Renal cortex interstitium (tissue), 15 donors: ENCODE results near the gene FYN. TPM values are rescaled to one million over a fixed set of nuclear protein-coding genes. Genes with fewer than 3 reads are reported as not detected.
"Not testable (repeated sequence)": the region's sequence is repeated elsewhere in the genome, so short reads cannot be mapped to it uniquely, and the experiment has no call there.

Experiments
- DNase-seq, 11 donors: peaks; one replicate each; pipeline ENCODE4 v3.0.0-alpha.2; 2013; ENCODE audit warnings: low read depth in 9 of 11, low spot score in 4 of 11; ENCODE audit errors: extremely low read depth in 1 of 11
- long read RNA-seq, 16 experiments: transcript quantifications; one replicate each; lab custom pipeline, GENCODE V29; 2026
- polyA plus RNA-seq, 3 donors: library from polyadenylated mRNA; unstranded; fragments of 120-200 nt; gene quantifications; one replicate each; pipeline ENCODE4 v1.2.1, GENCODE V29; 2013; ENCODE audit not compliant: insufficient read length in 3 of 3

Gene FYN
- 100 to 1,000 TPM; 137 to 177 (median 176) TPM for polyA plus RNA-seq
- long read RNA-seq, donor 1, transcript FYN-202 (14 exons, 3,628 nt), result major isoform, 7 of 29 reads
- long read RNA-seq, donor 1, partial matches to known transcripts, result 21 of 29 reads
- long read RNA-seq, donor 1, other reads (novel, unspliced or antisense), result 0 of 29 reads
- long read RNA-seq, donor 2, transcript FYN-202 (14 exons, 3,628 nt), result major isoform, 6 of 35 reads
- long read RNA-seq, donor 2, partial matches to known transcripts, result 28 of 35 reads
- long read RNA-seq, donor 2, other reads (novel, unspliced or antisense), result 0 of 35 reads
- long read RNA-seq, donor 3, transcript FYN-209 (5 exons, 799 nt), result minor isoform, 5 of 33 reads
- long read RNA-seq, donor 3, transcript FYN-202 (14 exons, 3,628 nt), result major isoform, 11 of 33 reads
- long read RNA-seq, donor 3, partial matches to known transcripts, result 16 of 33 reads
- long read RNA-seq, donor 3, other reads (novel, unspliced or antisense), result 0 of 33 reads
- long read RNA-seq, donor 4, transcript FYN-202 (14 exons, 3,628 nt), result major isoform, 7 of 14 reads
- long read RNA-seq, donor 4, partial matches to known transcripts, result 5 of 14 reads
- long read RNA-seq, donor 4, other reads (novel, unspliced or antisense), result 0 of 14 reads
- long read RNA-seq, donor 5, result 0 reads
- long read RNA-seq, donor 6, transcript FYN-202 (14 exons, 3,628 nt), result major isoform, 5 of 57 reads
- long read RNA-seq, donor 6, partial matches to known transcripts, result 48 of 57 reads
- long read RNA-seq, donor 6, other reads (novel, unspliced or antisense), result 0 of 57 reads
- long read RNA-seq, donor 7, transcript FYN-202 (14 exons, 3,628 nt), result major isoform, 6 of 15 reads
- long read RNA-seq, donor 7, partial matches to known transcripts, result 9 of 15 reads
- long read RNA-seq, donor 7, other reads (novel, unspliced or antisense), result 0 of 15 reads
- long read RNA-seq, donor 8, result 0 reads
- long read RNA-seq, donor 9, transcript FYN-202 (14 exons, 3,628 nt), result major isoform, 6 of 35 reads
- long read RNA-seq, donor 9, partial matches to known transcripts, result 27 of 35 reads
- long read RNA-seq, donor 9, other reads (novel, unspliced or antisense), result 0 of 35 reads
- long read RNA-seq, donor 10, transcript FYN-202 (14 exons, 3,628 nt), result major isoform, 5 of 5 reads
- long read RNA-seq, donor 10, partial matches to known transcripts, result 0 of 5 reads
- long read RNA-seq, donor 10, other reads (novel, unspliced or antisense), result 0 of 5 reads
- long read RNA-seq, donor 11, transcript FYN-202 (14 exons, 3,628 nt), result major isoform, 8 of 18 reads
- long read RNA-seq, donor 11, partial matches to known transcripts, result 8 of 18 reads
- long read RNA-seq, donor 11, other reads (novel, unspliced or antisense), result 0 of 18 reads
- long read RNA-seq, donor 12, partial matches to known transcripts, result 17 of 17 reads
- long read RNA-seq, donor 12, other reads (novel, unspliced or antisense), result 0 of 17 reads
- long read RNA-seq, donor 13, result 0 reads
- long read RNA-seq, donor 14, transcript FYN-202 (14 exons, 3,628 nt), result major isoform, 15 of 38 reads
- long read RNA-seq, donor 14, partial matches to known transcripts, result 15 of 38 reads
- long read RNA-seq, donor 14, other reads (novel, unspliced or antisense), result 6 of 38 reads
- long read RNA-seq, donor 15, partial matches to known transcripts, result 0 of 4 reads
- long read RNA-seq, donor 15, other reads (novel, unspliced or antisense), result 0 of 4 reads
- long read RNA-seq, donor 16, transcript FYN-202 (14 exons, 3,628 nt), result major isoform, 18 of 64 reads
- long read RNA-seq, donor 16, partial matches to known transcripts, result 26 of 64 reads
- long read RNA-seq, donor 16, other reads (novel, unspliced or antisense), result 14 of 64 reads

DNA sequence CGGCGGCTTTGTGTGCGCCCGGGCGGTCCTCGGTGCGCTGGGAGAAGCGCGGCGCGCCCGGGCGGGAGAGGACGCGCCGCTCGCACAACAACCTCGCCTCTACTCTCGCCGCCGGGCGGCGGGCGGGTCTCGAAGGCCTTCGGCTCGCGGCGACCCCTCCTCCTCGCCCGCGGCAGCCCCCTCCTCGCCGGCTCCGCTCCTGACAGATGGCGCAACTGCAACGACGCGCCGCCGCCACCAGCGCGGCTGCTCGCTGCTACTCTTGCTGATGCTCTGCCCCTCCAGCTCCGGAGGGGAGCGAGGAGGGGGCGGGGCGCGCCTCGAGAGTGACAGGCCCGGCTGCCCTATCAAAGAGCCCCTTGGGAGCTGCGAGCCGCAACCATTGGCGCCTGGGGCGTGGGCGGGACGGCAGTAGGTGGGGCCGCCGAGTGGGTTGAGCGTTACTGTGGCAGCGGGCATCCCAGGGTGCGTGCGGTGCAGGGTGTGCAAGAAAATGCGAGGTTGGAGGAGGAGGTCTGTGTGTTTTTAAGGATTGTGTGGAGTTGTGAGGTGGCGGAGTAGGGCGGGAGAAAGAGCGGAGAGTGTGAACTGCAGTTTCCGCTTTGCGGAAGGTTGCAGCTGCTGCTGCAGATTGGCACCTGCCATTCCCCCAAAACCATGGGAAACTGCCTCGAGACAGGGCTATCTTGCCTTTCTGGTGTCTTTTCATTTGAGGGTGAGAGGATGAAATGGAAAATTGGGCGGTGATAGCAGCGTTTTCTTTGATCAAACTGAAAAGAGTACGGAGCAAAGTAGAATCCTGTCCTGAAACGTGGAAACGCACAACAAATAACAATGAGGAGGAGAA, at the start of gene FYN:
FYN (minus strand) TSS at position 275 of the 847 bp plus-strand sequence. CDS start 153,401 bp downstream, outside the sequence.
- DNase-seq, result peak; percentile 89 to 98 (median 96)

DNA sequence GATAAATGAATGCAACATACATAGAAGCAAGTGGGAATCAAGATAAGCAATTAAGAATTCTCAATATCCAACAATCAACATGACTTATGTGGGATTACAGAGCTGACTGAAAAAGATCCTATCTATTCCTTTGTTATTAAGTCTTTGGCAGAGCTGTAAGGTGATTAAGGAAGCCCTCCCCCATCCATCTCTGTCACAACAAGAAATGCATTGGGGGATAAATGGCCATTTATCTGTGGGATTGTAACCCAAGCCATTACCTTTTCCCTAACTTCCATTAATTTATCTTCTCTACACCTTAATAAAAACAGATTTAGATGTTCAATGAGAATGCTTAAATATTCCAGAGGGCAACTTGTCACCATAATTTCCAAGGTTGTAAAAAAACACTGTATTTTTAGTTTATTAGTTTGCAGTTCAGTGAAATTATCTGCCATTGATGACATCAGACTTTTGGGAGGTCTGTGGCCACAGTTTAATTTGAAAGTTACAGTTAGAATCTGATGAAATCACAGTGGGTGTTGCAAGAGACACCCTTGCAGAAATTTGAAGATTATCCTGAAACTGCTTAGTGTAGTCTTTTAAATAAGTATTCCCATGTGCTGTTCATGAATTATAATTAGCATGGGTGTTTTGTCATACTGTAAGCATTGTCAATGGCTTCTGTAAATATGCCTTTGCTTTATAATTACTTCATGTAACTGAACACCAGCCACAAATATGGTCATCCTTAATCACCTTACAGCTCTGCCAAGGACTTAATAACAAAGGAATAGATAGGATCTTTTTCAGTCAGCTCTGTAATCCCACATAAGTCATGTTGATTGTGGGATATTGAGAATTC, 49.4 kb upstream of the FYN start:
- no peak for DNase-seq

DNA sequence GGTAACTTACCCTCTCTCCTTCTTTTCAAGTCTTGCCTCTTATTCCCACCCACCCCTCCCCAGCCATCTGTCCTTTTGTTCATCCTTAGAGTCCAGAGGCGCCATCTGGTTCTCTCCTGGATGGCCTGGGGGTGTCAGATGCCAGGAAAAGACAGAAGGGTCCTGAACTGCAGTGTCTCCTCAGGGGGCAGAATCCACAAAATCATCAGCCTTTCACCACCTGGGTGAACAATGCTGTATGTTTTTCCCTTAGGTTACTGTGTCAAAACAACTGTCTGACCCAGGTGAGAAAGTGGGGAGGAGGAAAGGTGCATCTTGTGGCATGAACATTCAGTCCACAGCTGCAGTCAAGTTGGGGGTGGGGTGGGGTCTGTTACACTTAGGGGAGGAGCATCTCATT, 47.9 kb upstream of the FYN start:
- DNase-seq, result no peak

DNA sequence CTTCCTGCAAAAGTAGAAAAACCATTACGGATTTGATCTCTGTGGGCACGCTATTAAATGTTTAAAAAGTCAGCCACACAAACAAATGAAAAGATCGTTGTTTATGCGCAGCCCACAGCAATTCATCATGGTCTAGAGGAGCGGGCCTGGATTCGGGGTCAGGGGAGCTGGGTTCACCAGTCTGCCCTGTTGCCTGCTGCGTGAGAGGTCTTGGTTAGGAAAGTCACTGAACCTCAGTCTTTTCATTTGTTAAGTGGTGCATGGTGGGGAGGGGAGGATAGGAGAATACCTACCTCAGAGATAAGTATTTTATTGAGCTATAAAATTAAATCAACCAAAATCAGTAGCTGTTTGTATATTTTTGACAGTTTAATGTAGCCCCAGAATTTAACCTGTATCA, 47.3 kb upstream of the FYN start:
- DNase-seq, result no peak

DNA sequence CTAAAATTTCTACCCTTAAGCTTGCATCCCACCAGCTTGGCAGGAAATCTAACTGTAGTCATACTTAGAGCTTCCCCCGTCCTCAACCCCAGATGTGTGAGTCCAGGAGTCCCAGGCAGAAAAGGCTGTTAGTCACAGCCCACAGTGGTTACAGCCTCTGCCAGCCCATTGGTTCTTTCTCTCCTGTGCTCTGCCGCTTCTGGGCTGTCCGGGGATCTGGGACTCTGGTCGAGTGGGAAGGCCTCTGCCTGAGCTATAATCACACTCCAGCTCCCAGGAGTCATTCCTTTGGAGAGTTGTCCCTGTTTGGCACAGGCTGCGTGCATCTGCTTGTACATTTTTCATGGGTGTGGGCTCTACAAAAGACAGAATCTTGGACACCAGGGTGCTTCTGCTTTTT, 45.6 kb upstream of the FYN start:
- no peak for DNase-seq

DNA sequence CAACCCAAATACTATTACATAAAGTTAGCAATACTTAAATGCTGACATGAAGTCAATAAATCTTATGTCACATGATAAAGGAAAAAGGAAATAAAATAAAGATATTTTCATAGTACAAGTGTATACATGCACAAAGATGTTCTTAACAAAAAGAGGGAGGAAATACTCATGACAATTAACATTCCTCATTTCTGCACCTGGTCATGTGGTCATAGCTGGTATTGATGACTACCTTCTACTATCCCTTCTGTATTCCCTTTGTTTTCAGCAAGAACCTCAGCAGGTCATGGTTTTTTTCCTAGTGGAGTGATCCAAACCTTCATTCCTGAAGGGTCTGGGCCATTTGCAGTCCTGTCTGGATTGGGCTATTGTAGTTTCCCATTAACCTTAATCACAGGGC, 43.5 kb upstream of the FYN start:
- no peak for DNase-seq

DNA sequence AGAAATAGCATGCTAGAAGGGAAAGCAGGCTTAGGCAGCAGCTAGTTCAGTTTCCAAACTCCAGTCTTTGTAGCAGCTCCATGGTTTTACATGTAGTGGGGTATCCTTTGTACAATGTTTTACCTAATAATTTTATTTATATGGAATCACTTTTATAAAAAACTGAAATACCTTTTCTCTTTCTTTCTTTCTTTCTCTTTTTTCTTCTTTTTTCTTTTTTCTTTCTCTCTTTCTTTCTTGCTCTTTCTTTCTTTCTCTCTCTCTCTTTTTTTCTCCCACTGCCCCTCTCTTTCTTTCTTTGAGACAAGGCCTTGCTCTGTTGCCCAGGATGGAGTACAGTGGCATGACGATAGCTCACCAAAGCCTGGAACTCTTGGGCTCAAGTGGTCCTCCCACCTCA, 41.4 kb upstream of the FYN start:
- DNase-seq, result no peak

DNA sequence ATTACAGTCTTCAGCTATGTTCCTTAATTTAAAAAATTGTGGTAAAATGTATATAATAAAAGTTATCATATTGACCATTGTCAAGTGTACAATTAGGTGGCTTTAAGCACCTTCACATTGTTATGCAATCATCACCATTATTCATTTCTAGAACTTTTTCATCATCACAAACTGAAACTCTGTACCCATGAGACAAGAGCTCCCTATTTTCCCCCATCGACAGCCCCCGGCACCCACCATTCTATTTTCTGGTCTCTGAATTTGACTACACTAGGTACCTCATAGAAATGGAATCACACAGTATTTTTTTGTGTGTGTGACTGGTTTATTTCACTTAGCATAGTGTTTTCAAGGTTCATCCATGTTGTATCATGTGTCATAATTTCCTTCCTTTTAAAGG, 39.7 kb upstream of the FYN start:
- DNase-seq, result no peak

DNA sequence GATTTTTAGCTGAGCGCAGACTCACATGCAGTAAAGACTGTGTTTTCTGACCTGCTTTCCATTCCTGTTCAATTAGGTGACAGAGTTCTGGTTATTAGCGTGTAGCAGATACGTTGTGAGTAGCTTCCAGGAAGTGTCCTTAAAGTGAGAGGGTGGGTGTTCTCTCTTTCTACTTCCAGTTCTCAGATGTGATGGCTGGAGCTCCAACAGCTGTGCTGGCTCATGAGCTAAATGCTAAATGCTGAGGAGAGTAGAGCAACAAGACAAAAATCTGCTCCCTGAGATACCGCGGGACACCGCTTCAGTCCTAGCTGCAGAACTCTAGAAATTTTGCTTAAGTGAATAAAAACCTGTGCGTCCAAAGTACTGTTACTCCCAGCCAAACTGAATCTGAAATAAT, 38.2 kb upstream of the FYN start:
- no peak for DNase-seq

DNA sequence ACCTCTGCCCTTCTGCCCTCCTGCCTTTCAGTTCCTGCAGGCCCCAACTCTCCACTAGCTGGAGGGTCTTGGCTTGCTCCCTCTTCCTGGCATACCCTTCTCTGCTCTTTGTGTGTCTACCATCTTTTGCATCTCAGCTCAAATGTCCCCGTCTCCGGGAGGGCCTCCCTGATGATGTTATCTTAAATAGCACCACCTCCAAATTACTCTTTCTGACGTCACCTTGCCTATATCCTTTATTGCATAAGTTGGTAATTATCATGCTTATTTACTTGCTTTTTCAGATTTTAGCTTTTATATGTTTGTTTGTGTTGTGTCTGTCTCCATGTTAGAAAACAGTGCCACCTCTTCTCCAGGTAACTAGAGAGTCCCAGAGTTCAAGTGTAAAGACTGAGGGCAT, 36.0 kb upstream of the FYN start:
- DNase-seq, result no peak

DNA sequence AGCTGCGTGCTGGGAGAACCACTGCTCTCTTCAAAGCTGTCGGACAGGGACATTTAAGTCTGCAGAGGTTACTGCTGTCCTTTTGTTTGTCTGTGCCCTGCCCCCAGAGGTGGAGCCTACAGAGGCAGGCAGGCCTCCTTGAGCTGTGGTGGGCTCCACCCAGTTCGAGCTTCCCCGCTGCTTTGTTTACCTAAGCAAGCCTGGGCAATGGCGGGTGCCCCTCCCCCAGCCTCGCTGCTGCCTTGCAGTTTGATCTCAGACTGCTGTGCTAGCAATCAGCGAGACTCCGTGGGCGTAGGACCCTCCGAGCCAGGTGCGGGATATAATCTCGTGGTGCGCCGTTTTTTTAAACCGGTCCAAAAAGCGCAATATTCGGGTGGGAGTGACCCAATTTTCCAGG, 35.1 kb upstream of the FYN start:
- DNase-seq, result not testable (repeated sequence)

DNA sequence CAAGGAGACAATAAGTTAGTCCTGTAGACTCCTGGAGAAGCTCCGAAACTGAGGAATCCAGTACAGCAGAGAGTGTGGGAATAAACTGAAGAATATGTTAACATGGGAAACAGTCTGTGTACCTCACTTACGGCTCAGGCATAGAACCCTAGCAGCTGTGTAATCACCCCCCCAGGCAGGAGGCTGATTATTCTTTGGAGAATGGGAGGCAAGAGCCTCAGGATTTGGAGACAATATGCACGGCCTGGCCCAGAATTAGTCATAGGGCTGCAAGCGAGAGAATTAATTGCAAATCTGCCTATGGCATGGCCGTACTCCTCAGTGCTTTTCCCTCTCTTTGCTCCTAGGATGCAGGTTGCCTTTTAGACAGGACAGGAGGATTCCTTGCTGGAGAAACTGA, 27.5 kb upstream of the FYN start:
- DNase-seq, result no peak

DNA sequence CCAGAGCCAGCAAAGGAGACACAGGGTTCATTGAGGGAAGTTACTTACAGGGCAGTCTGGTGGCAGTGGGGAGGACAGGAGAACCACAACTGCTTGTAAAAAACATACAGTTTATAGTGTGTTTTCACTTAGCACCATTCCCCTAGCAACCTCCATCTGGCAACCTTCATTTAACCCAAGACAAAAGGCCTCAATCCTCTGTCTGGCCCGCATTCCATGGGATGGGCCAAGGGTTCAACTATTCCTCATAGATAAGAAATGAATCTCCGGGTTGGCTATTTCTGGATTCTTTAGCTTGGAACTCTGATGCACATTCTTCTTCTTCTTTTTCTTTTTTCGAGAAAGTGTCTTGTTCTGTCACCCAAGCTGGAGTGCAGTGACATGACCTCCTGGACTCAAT, 26.3 kb upstream of the FYN start:
- no peak for DNase-seq

DNA sequence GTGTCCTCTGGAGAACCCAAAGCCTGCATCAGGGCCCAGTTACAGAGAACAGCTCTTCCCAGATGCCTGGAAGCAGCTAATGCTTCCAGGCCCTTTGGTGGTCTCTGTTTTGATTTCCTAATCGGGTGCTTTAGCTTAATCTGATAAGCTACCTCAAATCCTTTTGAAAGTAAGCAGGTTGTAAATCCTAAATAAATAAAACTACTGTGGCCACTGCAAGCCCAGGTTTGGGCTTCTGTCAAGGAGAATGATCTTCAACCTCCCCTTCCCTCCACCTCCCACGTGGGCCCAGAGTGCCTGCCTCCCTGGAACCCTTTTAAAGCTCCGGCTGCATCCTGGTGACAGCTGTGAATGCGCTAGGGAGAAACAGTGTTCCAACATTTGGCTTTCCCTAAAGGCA, 25.2 kb upstream of the FYN start:
- no peak for DNase-seq

DNA sequence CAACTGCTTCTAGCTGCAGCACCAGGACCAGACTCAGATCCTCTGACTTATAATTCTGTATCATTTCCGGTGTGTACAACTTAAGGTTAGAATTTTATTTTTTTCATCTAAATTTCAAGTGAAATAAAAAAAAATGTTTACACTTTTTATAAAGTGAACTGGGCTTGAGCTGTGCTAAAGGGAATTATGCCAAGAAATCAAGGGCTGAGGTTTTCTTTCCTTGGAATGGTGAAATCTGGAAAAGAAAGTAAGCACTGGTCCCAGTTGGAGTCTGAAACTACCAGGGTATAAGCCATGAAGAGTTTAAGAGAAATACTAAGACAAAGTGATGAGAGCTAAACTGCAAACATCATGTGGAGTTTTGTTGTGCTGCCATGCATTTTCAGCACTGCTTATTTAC, 21.7 kb upstream of the FYN start:
- DNase-seq, result no peak

DNA sequence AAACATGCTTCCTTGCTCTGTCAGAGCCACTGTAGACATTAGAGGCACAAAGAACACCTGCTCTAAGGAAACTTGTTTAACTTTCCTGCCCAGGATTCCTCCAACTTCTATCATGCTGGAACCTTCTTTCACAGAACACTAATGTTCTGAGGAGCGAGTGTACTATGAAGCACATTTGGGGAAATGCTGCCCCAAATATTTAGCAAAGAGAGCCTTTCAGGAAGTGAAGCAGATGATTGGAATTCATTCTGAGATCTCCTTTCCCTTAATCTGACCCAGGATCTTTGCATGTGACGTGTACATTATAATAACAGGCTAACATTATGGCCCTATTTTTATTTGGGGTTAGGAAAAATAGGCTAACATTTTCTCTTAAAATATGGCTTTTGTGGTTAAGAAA, 21.0 kb upstream of the FYN start:
- no peak for DNase-seq

DNA sequence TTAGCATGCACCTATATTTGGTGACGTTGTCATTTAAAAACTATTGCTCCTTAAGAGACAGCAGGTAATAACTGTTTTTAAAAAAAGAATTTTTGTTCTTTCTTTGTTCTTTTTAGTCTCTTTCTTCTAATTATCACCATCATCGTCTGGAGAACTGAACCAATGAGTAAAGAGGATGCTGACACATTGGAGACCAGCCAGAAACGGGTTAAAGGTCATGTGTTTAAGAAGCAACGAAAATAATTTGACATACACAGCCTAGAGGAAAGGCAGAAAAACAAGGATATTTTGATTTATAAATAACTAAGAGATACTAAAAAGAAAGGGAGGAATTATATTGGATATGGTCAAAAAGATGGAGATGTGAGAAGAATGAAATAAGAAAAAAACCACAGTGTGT, 19.2 kb upstream of the FYN start:
- DNase-seq, result no peak
